Muscle layer of duodenum (tissue), 2 donors: ENCODE data around the gene TBCD.
"Not testable (repeated sequence)": the region's sequence is repeated elsewhere in the genome, so short reads cannot be mapped to it uniquely, and the experiment has no call there.

ENCODE experiments used
- H3K27ac ChIP-seq: one replicate; pipeline ENCODE4 v1.7.0; 2013; ENCODE audit warnings: mild to moderate bottlenecking, low read length
- H3K27me3 ChIP-seq: one replicate; pipeline ENCODE4 v1.7.0; 2013; ENCODE audit warnings: low read depth, mild to moderate bottlenecking, control low read depth, low read length
- H3K36me3 ChIP-seq, 2 donors: one replicate each; pipeline ENCODE4 v1.7.0; 2013; ENCODE audit warnings: low read length in 2 of 2, control low read depth in 1 of 2, mild to moderate bottlenecking in 1 of 2; ENCODE audit not compliant: insufficient read depth in 2 of 2, control insufficient read depth in 1 of 2
- H3K4me1 ChIP-seq, 2 donors: one replicate each; pipeline ENCODE4 v1.7.0; 2013; ENCODE audit warnings: low read length in 2 of 2, mild to moderate bottlenecking in 2 of 2, control low read depth in 1 of 2, moderate library complexity in 1 of 2; ENCODE audit not compliant: insufficient read depth in 2 of 2, control insufficient read depth in 1 of 2
- H3K4me3 ChIP-seq, 2 donors: one replicate each; pipeline ENCODE4 v1.7.0; 2013; ENCODE audit warnings: low read length in 2 of 2, low read depth in 1 of 2, mild to moderate bottlenecking in 1 of 2
- H3K9me3 ChIP-seq, 2 donors: one replicate each; pipeline ENCODE4 v1.7.0; 2013; ENCODE audit warnings: low read length in 2 of 2, control low read depth in 1 of 2, mild to moderate bottlenecking in 1 of 2; ENCODE audit not compliant: control insufficient read depth in 1 of 2
- donor health status: healthy.

Gene TBCD

GRCh38 chr17:82775001-82775823 lies 23.3 kb downstream of the TBCD start:
- Histone ChIP-seq H3K9me3 (no peaks in the 10 kb centered on the region), H3K4me3 (peak overlapping the region in 1 of 2 donors; percentile 42), H3K36me3 (peaks cover 3 to 14% of the 10 kb centered on the region in 2 donors), H3K27ac (no peak overlapping the region), H3K4me1 (peaks cover 0 to 5% of the 10 kb centered on the region in 2 donors), H3K27me3 (no peaks in the 10 kb centered on the region)

GRCh38 chr17:82776454-82776853 lies 24.6 kb downstream of the TBCD start:
- H3K27ac ChIP-seq = no peak overlapping the region
- peaks cover 3 to 14% of the 10 kb centered on the region in 2 donors for H3K36me3 ChIP-seq

DNA sequence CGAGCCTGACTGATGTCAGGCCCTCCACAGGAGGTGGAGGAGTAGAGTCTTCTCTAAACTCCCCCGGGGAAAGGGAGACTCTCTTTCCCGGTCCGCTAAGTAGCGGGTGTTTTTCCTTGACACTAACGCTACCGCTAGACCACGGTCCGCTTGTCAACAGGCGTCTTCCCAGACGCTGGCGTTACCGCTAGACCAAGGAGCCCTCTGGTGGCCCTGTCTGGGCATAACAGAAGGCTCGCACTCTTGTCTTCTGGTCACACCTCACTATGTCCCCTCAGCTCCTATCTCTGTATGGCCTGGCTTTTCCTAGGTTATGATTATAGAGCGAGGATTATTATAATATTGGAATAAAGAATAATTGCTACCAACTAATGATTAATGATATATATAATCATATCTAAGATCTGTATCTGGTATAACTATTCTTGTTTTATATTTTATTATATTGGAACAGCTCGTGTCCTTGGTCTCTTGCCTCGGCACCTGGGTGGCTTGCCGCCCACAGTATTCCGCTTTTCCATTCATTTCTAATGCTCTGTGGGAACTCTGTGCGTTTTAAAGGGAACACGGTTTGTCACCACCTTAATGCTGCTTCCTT lies 26.0 kb downstream of the TBCD start:
- H3K27ac ChIP-seq, H3K27me3 ChIP-seq, H3K36me3 ChIP-seq, H3K9me3 ChIP-seq, H3K4me1 ChIP-seq, H3K4me3 ChIP-seq: not testable (repeated sequence)

More at GRCh38 chr17:82776454-82776853, 24.6 kb downstream of the TBCD start:
- H3K27me3 ChIP-seq = no peaks in the 10 kb centered on the region
- H3K4me1 ChIP-seq = peaks cover 0 to 5% of the 10 kb centered on the region in 2 donors
- H3K4me3 ChIP-seq = no peak overlapping the region
- no peaks in the 10 kb centered on the region for H3K9me3 ChIP-seq

DNA sequence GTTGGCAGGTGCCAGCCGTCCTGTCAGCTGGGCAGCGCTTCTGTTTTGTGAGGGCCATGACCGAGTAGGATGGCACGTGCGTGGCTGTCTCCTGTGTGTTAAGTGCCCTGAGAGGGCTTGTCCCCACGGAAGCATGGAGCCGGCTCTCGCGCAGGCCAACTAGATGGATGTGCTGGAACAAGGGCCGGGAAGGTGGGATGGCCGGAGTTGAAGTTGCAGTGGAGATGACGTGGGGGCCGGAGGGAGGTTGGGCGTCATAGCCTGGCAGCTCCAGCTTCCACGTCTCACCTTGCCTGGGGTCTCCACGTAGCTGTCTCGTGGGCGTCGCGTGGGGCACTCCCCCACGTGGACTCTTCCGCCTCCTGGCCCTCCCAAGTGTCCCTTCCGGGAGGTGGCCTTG lies 27.7 kb downstream of the TBCD start:
- no peaks in the 10 kb centered on the region for H3K9me3 ChIP-seq
- H3K27ac ChIP-seq = no peak overlapping the region
- no peaks in the 10 kb centered on the region for H3K27me3 ChIP-seq
- H3K36me3 ChIP-seq = peaks cover 6 to 18% of the 10 kb centered on the region in 2 donors
- no peak overlapping the region for H3K4me3 ChIP-seq
- peaks cover 0 to 5% of the 10 kb centered on the region in 2 donors for H3K4me1 ChIP-seq

- H3K36me3 ChIP-seq = peaks cover 6 to 20% of the 10 kb centered on the region in 2 donors
- peaks cover 0 to 1% of the 10 kb centered on the region in 2 donors for H3K4me1 ChIP-seq
- no peak overlapping the region for H3K27ac ChIP-seq
- no peak overlapping the region for H3K4me3 ChIP-seq
- H3K9me3 ChIP-seq = no peaks in the 10 kb centered on the region
- H3K27me3 ChIP-seq = no peaks in the 10 kb centered on the region
Observed at GRCh38 chr17:82780195-82780594, 28.3 kb downstream of the TBCD start.

GRCh38 chr17:82780971-82781893 lies 29.4 kb downstream of the TBCD start:
- Histone ChIP-seq H3K9me3 (no peaks in the 10 kb centered on the region), H3K36me3 (peaks cover 6 to 20% of the 10 kb centered on the region in 2 donors), H3K27ac (no peak overlapping the region), H3K4me3 (no peak overlapping the region), H3K27me3 (no peaks in the 10 kb centered on the region), H3K4me1 (no peaks in the 10 kb centered on the region)

DNA sequence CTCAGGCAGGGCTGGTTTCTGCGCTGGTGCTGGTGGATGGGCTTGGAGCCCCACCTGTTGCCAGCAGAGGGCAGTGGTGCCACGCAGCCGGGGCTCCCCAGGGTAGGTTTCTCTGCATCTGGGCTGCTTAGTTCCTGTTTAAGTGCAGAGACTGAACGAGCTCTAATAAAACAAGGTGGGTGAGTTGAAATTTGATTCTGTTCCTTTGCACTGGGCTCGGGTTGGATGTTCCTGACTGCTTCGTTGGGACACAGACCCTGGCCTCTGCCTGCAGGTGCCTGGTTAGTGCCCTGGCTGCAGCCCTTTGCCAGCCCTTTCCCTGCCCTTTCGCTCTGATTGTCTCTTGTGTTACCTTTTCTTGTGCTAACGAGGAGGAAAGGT lies 30.0 kb downstream of the TBCD start:
- Histone ChIP-seq H3K27me3 (no peaks in the 10 kb centered on the region), H3K36me3 (peaks cover 6 to 20% of the 10 kb centered on the region in 2 donors), H3K9me3 (no peaks in the 10 kb centered on the region), H3K27ac (no peak overlapping the region), H3K4me1 (no peaks in the 10 kb centered on the region), H3K4me3 (no peak overlapping the region)

- H3K4me3 ChIP-seq = no peak overlapping the region
- no peaks in the 10 kb centered on the region for H3K4me1 ChIP-seq
- no peaks in the 10 kb centered on the region for H3K27me3 ChIP-seq
- H3K9me3 ChIP-seq = no peaks in the 10 kb centered on the region
- peaks cover 6 to 20% of the 10 kb centered on the region in 2 donors for H3K36me3 ChIP-seq
- no peak overlapping the region for H3K27ac ChIP-seq
Observed at GRCh38 chr17:82782657-82783207, 30.9 kb downstream of the TBCD start.

GRCh38 chr17:82783498-82783897 lies 31.6 kb downstream of the TBCD start:
- Histone ChIP-seq H3K9me3 (no peaks in the 10 kb centered on the region), H3K27ac (no peak overlapping the region), H3K4me3 (no peak overlapping the region), H3K27me3 (no peaks in the 10 kb centered on the region), H3K36me3 (peaks cover 6 to 20% of the 10 kb centered on the region in 2 donors), H3K4me1 (no peaks in the 10 kb centered on the region)

DNA sequence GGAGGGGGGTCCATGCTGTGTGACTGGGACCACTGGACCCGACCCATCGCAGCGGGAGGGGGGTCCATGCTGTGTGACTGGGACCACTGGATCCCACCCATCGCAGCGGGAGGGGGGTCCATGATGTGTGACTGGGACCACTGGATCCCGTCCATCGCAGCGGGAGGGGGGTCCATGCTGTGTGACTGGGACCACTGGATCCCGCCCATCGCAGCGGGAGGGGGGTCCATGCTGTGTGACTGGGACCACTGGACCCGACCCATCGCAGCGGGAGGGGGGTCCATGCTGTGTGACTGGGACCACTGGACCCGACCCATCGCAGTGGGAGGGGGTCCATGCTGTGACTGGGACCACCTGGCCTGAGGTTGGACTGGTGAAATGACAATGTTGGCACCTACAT lies 33.7 kb downstream of the TBCD start:
- H3K4me3 ChIP-seq, H3K27ac ChIP-seq, H3K27me3 ChIP-seq, H3K4me1 ChIP-seq, H3K9me3 ChIP-seq: not testable (repeated sequence)
- peaks cover 6 to 20% of the 10 kb centered on the region in 2 donors for H3K36me3 ChIP-seq

GRCh38 chr17:82786427-82786826 lies 34.6 kb downstream of the TBCD start:
- peaks cover 6 to 22% of the 10 kb centered on the region in 2 donors for H3K36me3 ChIP-seq
- H3K27ac ChIP-seq = no peak overlapping the region
- no peak overlapping the region for H3K4me3 ChIP-seq
- H3K4me1 ChIP-seq = no peaks in the 10 kb centered on the region
- no peaks in the 10 kb centered on the region for H3K9me3 ChIP-seq
- no peaks in the 10 kb centered on the region for H3K27me3 ChIP-seq
